K562 (cell line): Measurements from ENCODE around the gene TUSC7. TPM values are rescaled to one million over a fixed set of nuclear protein-coding genes. Genes with fewer than 3 reads are reported as not detected.

Experiments used
- ATAC-seq: fragments of 200-7000 bp; cut with Tn5 transposase; 3 replicates; pipeline ENCODE4 v1.9.1; 2020; ENCODE audit warnings: moderate library complexity
- BruUV-seq: library from RNA; stranded (reverse); fragments of 400-500 nt; replicated peaks from 2 replicates; lab custom pipeline; 2021; lab: Mats Ljungman, UMichigan
- CTCF ChIA-PET: fragments of 300-600 bp; formaldehyde crosslinking; extraction: SDS; loops from one replicate; lab custom pipeline; 2021; ENCODE audit warnings: low intra/inter-chr PET ratio; lab: Yijun Ruan, JAX
- POLR2A ChIA-PET: fragments of 300-600, 350-650 bp; sonication (Branson Sonifier 250); formaldehyde crosslinking; extraction: SDS; loops from one replicate; lab custom pipeline; 2021; ENCODE audit warnings: antibody characterized with exemption, inconsistent platforms; lab: Yijun Ruan, JAX
- DNase-seq, 4 experiments: peaks; one replicate each; pipeline versions ENCODE4 v3.0.0 to v3.0.0-alpha.2; 2011 to 2018; ENCODE audit warnings: low spot score in 3 of 4, mixed read lengths in 3 of 4; ENCODE audit errors: extremely low read depth in 1 of 4
- FAIRE-seq: peaks from 2 replicates; lab custom pipeline; 2011; peaks lifted over from hg19 to GRCh38; lab: Jason Lieb, UNC
- H2AFZ ChIP-seq: 2 replicates; pipeline ENCODE4 v1.6.0; 2011; ENCODE audit warnings: low read depth, low read length, control low read depth, inconsistent platforms
- H3K27ac ChIP-seq: fragments of 200-600 bp; 3 replicates; pipeline ENCODE4 v1.8.0; 2011; ENCODE audit warnings: low read depth, mild to moderate bottlenecking, control low read depth, inconsistent platforms, low read length, moderate library complexity, mixed read lengths; ENCODE audit errors: extremely low read depth
- H3K27me3 ChIP-seq, 2 experiments: fragments of 300-600 bp in 1 of 2; 2 replicates in 1 of 2; 3 replicates in 1 of 2; pipeline versions ENCODE4 v1.6.0 to v1.8.0; 2011; ENCODE audit warnings: inconsistent platforms in 2 of 2, low read length in 2 of 2, mild to moderate bottlenecking in 1 of 2, mixed read lengths in 1 of 2, moderate library complexity in 1 of 2; ENCODE audit not compliant: control insufficient read depth in 2 of 2, insufficient read depth in 2 of 2
- H3K36me3 ChIP-seq: fragments of 300-600 bp; 3 replicates; pipeline ENCODE4 v1.8.0; 2011; ENCODE audit warnings: mild to moderate bottlenecking, low read length, inconsistent platforms; ENCODE audit not compliant: control insufficient read depth, insufficient read depth
- H3K4me1 ChIP-seq, 2 experiments: fragments of 200-600 bp in 1 of 2; replicated peaks in 1 of 2; 2 replicates in 1 of 2; 3 replicates in 1 of 2; pipeline versions ENCODE4 v1.5.1 to v1.8.0; 2011; ENCODE audit warnings: inconsistent platforms in 2 of 2, low read length in 2 of 2, mild to moderate bottlenecking in 1 of 2, mixed read lengths in 1 of 2, moderate library complexity in 1 of 2; ENCODE audit not compliant: control insufficient read depth in 2 of 2, insufficient read depth in 2 of 2
- H3K4me2 ChIP-seq: 2 replicates; pipeline ENCODE4 v1.6.1; 2011; ENCODE audit warnings: low read length, control low read depth, inconsistent platforms, mixed read lengths; ENCODE audit not compliant: insufficient read depth
- H3K4me3 ChIP-seq: fragments of 200-600 bp; sonication (generic), shearing (Covaris generic); 2 replicates; pipeline ENCODE4 v1.5.1; 2016; ENCODE audit warnings: control low read depth, inconsistent platforms
- H3K79me2 ChIP-seq: fragments of 200-600 bp; 3 replicates; pipeline ENCODE4 v1.8.0; 2011; ENCODE audit warnings: low read length, inconsistent platforms; ENCODE audit not compliant: control insufficient read depth, insufficient read depth
- H3K9ac ChIP-seq, 2 experiments: 2 replicates each; pipeline versions ENCODE4 v1.6.0 to v1.6.1; 2011; ENCODE audit warnings: low read depth in 2 of 2, low read length in 2 of 2, control low read depth in 1 of 2, inconsistent platforms in 1 of 2, mild to moderate bottlenecking in 1 of 2, mixed read lengths in 1 of 2; ENCODE audit not compliant: insufficient read depth in 1 of 2
- H3K9me1 ChIP-seq: one replicate; pipeline ENCODE4 v1.6.0; 2011; ENCODE audit warnings: inconsistent platforms, mild to moderate bottlenecking, low read length, moderate library complexity; ENCODE audit not compliant: control insufficient read depth, insufficient read depth
- H3K9me3 ChIP-seq: replicated peaks from 2 replicates; pipeline ENCODE4 v1.5.1; 2011; ENCODE audit warnings: low read depth, low read length, inconsistent platforms; ENCODE audit not compliant: control insufficient read depth, insufficient read depth
- H4K20me1 ChIP-seq: replicated peaks from 2 replicates; pipeline ENCODE4 v1.6.1; 2011; ENCODE audit warnings: low read length, inconsistent platforms, mixed read lengths; ENCODE audit not compliant: control insufficient read depth, insufficient read depth
- ARID4B ChIP-seq: sonication (generic); formaldehyde crosslinking; IDR thresholded peaks from 2 replicates; pipeline ENCODE4 v1.8.0; 2022; ENCODE audit warnings: mild to moderate bottlenecking, missing genetic modification reagents
- CHCHD3 ChIP-seq: fragments of 250-450 bp; sonication (Bioruptor Pico); IDR thresholded peaks from 2 replicates; pipeline ENCODE4 v2.1.2; 2022; ENCODE audit warnings: mild to moderate bottlenecking
- KLF13 ChIP-seq: fragments of 450-650 bp; IDR thresholded peaks from 2 replicates; pipeline ENCODE4 v1.6.1; 2016; ENCODE audit warnings: missing genetic modification characterization, low read depth, mild to moderate bottlenecking, missing compliant biosample characterization, moderate library complexity, borderline replicate concordance
- MCM2 ChIP-seq: fragments of 450-650 bp; IDR thresholded peaks from 2 replicates; pipeline ENCODE4 v1.6.1; 2017; ENCODE audit warnings: low read depth, mild to moderate bottlenecking
- MITF ChIP-seq: IDR thresholded peaks from 2 replicates; pipeline ENCODE4 v1.6.1; 2014; ENCODE audit warnings: antibody characterized with exemption
- PML ChIP-seq: IDR thresholded peaks from 2 replicates; pipeline ENCODE4 v1.6.1; 2012; ENCODE audit warnings: low read length, inconsistent platforms
- RBBP5 ChIP-seq: fragments of 200-600 bp; sonication (generic); IDR thresholded peaks from 2 replicates; pipeline ENCODE4 v1.6.1; 2012; ENCODE audit warnings: borderline replicate concordance, mild to moderate bottlenecking, low read length, control low read depth, inconsistent platforms; ENCODE audit not compliant: insufficient read depth, poor library complexity, severe bottlenecking
- SIX5 ChIP-seq, 2 experiments: IDR thresholded peaks; 2 replicates each; pipeline ENCODE4 v1.6.1; 2011; ENCODE audit warnings: low read length in 2 of 2, borderline replicate concordance in 1 of 2, low read depth in 1 of 2, mild to moderate bottlenecking in 1 of 2, moderate library complexity in 1 of 2; ENCODE audit not compliant: insufficient read depth in 1 of 2
- SRSF9 ChIP-seq: fragments of 200-400 bp; formaldehyde crosslinking; IDR thresholded peaks from 2 replicates; pipeline ENCODE4 v1.6.1; 2017; ENCODE audit warnings: low read depth, low read length, borderline replicate concordance
- SUPT5H ChIP-seq: fragments of 450-650 bp; IDR thresholded peaks from 2 replicates; pipeline ENCODE4 v1.6.1; 2016
- XRCC3 ChIP-seq: fragments of 450-650 bp; IDR thresholded peaks from 2 replicates; pipeline ENCODE4 v1.6.1; 2017; ENCODE audit warnings: mild to moderate bottlenecking, moderate library complexity
- ZNF143 ChIP-seq: sonication (generic); formaldehyde crosslinking; IDR thresholded peaks from 2 replicates; pipeline ENCODE4 v1.9.0; 2022; ENCODE audit warnings: mild to moderate bottlenecking, missing genetic modification reagents
- ZNF175 ChIP-seq: fragments of 200-800 bp; sonication (Bioruptor generic); IDR thresholded peaks from 2 replicates; pipeline ENCODE4 v1.6.1; 2016; ENCODE audit warnings: low read depth, mild to moderate bottlenecking, missing genetic modification characterization, missing compliant biosample characterization
- ZNF239 ChIP-seq: fragments of 250-450 bp; sonication (Bioruptor Pico); IDR thresholded peaks from 2 replicates; pipeline ENCODE4 v1.4.0; 2020; ENCODE audit warnings: mild to moderate bottlenecking
- ZNF668 ChIP-seq: fragments of 250-450 bp; sonication (Bioruptor Pico); IDR thresholded peaks from 2 replicates; pipeline ENCODE4 v1.8.0; 2022; ENCODE audit warnings: mild to moderate bottlenecking, inconsistent platforms
- ZNF77 ChIP-seq: fragments of 250-450 bp; sonication (Bioruptor Pico); IDR thresholded peaks from 2 replicates; pipeline ENCODE4 v1.5.0; 2020
- ZSCAN29 ChIP-seq: fragments of 450-650 bp; IDR thresholded peaks from 2 replicates; pipeline ENCODE4 v1.6.1; 2017
- WGBS: fragments of 100-300 bp; shearing (Covaris generic); methylation state at CpG from one replicate; pipeline ENCODE4 v1.1.6; 2016; ENCODE audit warnings: low coverage, mixed read lengths; ENCODE audit not compliant: insufficient coverage; ENCODE audit errors: missing lambda C conversion rate; 5-methylcytosine and 5-hydroxymethylcytosine counted together
- in situ Hi-C: fragments of 300-500 bp; cut with MboI; formaldehyde crosslinking; loops from 4 replicates; pipeline ENCODE4 v1.15.0; 2018; ENCODE audit warnings: inconsistent platforms, mixed read lengths
- intact Hi-C: fragments of 100-400 bp; cut with micrococcal nuclease; formaldehyde crosslinking; loops from 2 replicates; pipeline ENCODE4 v1.14.2; 2022
- polyA plus RNA-seq, 8 experiments: library from polyadenylated mRNA; depleted of rRNA in 4 of 8; stranded (reverse) in 5 of 8; unstranded in 3 of 8; fragments of >200 nt; fragmentation: Nextera tagmentation in 2 of 8; fragmentation: Illumina TruSeq in 1 of 8; extraction: Ambion mirVana in 2 of 8; extraction: Trizol in 1 of 8; gene quantifications; 2 replicates each; pipeline versions ENCODE4 v1.2.1 to v1.2.3, GENCODE V29; 2011 to 2014; ENCODE audit warnings: inconsistent platforms in 1 of 8, missing spikeins in 1 of 8
- total RNA-seq, 7 experiments: library from RNA; depleted of rRNA in 6 of 7; stranded (reverse); fragments of >200 nt in 6 of 7; fragmentation: Illumina TruSeq in 2 of 7; extraction: Trizol in 2 of 7; gene quantifications; 2 replicates each; pipeline versions ENCODE4 v1.2.1 to v1.2.3, GENCODE V29; 2011 to 2021; ENCODE audit warnings: low replicate concordance in 1 of 7
- TF ChIP-seq, protein P1 (sequence below): sonication (generic); formaldehyde crosslinking; IDR thresholded peaks from 2 replicates; pipeline ENCODE4 v1.8.0; 2022; ENCODE audit warnings: missing genetic modification reagents, mild to moderate bottlenecking, moderate library complexity, borderline replicate concordance

TUSC7 gene
- total and polyA plus RNA-seq, 9 of the 15 experiments (the other 6 are each of a cell fraction or from before 2014, with no cell fraction given), result not detected

DNA sequence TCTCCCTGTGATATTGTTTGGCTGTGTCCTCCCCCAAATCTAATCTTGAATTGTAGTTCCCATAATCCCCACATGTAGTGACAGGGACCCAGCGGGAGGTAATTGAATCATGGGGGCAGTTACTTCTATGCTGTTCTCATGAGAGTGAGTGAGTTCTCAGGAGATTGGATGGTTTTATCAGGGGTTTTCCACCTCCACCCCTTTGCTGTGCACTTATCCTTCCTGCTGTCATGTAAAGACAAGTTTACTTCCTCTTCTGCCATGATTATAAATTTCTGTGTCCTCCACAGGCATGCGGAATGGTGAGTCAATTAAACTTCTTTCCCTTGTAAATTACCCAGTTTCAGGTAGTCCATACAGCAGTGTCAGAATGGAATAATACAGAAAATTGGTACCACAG is 24.7 kb downstream of the TUSC7 start (continued):
- TF ChIP-seq ARID4B, result no peak
- no peak for TF ChIP-seq ZNF143 (CRISPR knock-in tag)
- no peak for TF ChIP-seq ZNF77 (CRISPR knock-in tag)
- TF ChIP-seq MCM2, result no peak
- no peak for TF ChIP-seq XRCC3
- no peak for TF ChIP-seq RBBP5
- no peak for TF ChIP-seq SIX5 (IDR thresholded peaks at IDR 0.05; ENCODE audit: borderline replicate concordance in 1 of 2, insufficient read depth in 1 of 2, low read depth in 1 of 2, low read length in 2 of 2)

DNA sequence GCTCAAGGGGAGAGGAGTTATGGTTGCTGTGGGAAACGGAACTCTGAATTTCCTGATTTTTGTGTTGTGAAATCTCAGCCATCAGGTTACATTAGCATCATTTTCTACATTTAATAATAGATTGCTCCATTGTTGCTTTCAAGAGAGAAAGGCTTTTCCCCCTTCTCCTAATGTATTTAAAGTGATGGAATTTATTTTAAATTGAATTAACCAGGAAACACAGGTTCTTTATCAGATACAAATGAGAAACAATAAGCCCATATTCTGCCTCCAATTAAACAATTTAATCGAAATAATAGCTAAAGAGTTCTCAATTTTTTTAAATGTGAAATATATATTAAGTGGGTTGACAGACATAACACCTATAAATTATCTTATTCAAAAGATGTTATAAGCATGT is 30.1 kb downstream of the TUSC7 start:
- no peaks in the 10 kb centered on the region for H4K20me1 ChIP-seq
- no peaks in the 10 kb centered on the region for H3K27me3 ChIP-seq
- no peak overlapping the region for H3K4me2 ChIP-seq
- 4% methylated on average over 2 of the region's 2 CpGs for WGBS
- no peak for FAIRE-seq
- H3K79me2 ChIP-seq, result no peaks in the 10 kb centered on the region
- no peaks in the 10 kb centered on the region for H3K9me1 ChIP-seq
- H3K9me3 ChIP-seq, result no peaks in the 10 kb centered on the region
- CTCF ChIA-PET, result no interaction called here
- no TSS peak for BruUV-seq
- no peak overlapping the region for H3K4me3 ChIP-seq
- POLR2A ChIA-PET, result no interaction called here
- DNase-seq, result no peak
- H3K27ac ChIP-seq, result no peak overlapping the region
- H3K4me1 ChIP-seq, result no peaks in the 10 kb centered on the region
- intact Hi-C loops (no loop called here), in situ Hi-C loops (no loop called here)
- H3K36me3 ChIP-seq, result no peaks in the 10 kb centered on the region
- no peak for ATAC-seq
- H3K9ac ChIP-seq, result no peak overlapping the region
- H2AFZ ChIP-seq, result no peak overlapping the region
- no peak for TF ChIP-seq SUPT5H
- TF ChIP-seq CHCHD3, result no peak
- no peak for TF ChIP-seq PML
- TF ChIP-seq, protein P1, sequence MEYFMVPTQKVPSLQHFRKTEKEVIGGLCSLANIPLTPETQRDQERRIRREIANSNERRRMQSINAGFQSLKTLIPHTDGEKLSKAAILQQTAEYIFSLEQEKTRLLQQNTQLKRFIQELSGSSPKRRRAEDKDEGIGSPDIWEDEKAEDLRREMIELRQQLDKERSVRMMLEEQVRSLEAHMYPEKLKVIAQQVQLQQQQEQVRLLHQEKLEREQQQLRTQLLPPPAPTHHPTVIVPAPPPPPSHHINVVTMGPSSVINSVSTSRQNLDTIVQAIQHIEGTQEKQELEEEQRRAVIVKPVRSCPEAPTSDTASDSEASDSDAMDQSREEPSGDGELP (CRISPR knock-in tag), result no peak
- TF ChIP-seq ZNF668 (CRISPR knock-in tag), result no peak
- no peak for TF ChIP-seq SRSF9
- no peak for TF ChIP-seq ZSCAN29
- no peak for TF ChIP-seq ZNF175 (CRISPR knock-in tag)
- TF ChIP-seq KLF13 (tag), result no peak
- no peak for TF ChIP-seq ZNF239 (CRISPR knock-in tag)
- TF ChIP-seq MITF, result no peak
